WI38 (cell line): ENCODE data around the gene VPS4A.
"Not testable (repeated sequence)": the region's sequence is repeated elsewhere in the genome, so short reads cannot be mapped to it uniquely, and the experiment has no call there.

ENCODE experiments used
- H3K4me3 ChIP-seq: 2 replicates; pipeline ENCODE4 v1.5.1; 2011; ENCODE audit warnings: low read depth, mild to moderate bottlenecking, control low read depth, low read length
- CTCF ChIP-seq: IDR thresholded peaks from 2 replicates; pipeline ENCODE4 v1.5.1; 2012; ENCODE audit warnings: low read depth, mild to moderate bottlenecking, control low read depth, low read length

Gene VPS4A

GRCh38 chr16:69293401-69293800 is 17.7 kb upstream of the VPS4A start:
- H3K4me3 ChIP-seq = no peak overlapping the region
- TF ChIP-seq CTCF = no peak

GRCh38 chr16:69294051-69294450 is 17.1 kb upstream of the VPS4A start:
- TF ChIP-seq CTCF = no peak
- no peak overlapping the region for H3K4me3 ChIP-seq

- not testable (repeated sequence) for H3K4me3 ChIP-seq
Measured at GRCh38 chr16:69296771-69297170, 14.4 kb upstream of the VPS4A start.

- no peak overlapping the region for H3K4me3 ChIP-seq
- TF ChIP-seq CTCF = no peak
Measured at GRCh38 chr16:69298261-69298660, 12.9 kb upstream of the VPS4A start.

- TF ChIP-seq CTCF = no peak
Measured at GRCh38 chr16:69301187-69301586, 10.0 kb upstream of the VPS4A start.

GRCh38 chr16:69301861-69302260 is 9.3 kb upstream of the VPS4A start:
- no peak overlapping the region for H3K4me3 ChIP-seq
- no peak for TF ChIP-seq CTCF

More at GRCh38 chr16:69301187-69301586, 10.0 kb upstream of the VPS4A start:
- no peak overlapping the region for H3K4me3 ChIP-seq

- no peak for TF ChIP-seq CTCF
- no peak overlapping the region for H3K4me3 ChIP-seq
Measured at GRCh38 chr16:69302301-69302700, 8.8 kb upstream of the VPS4A start.

- no peak overlapping the region for H3K4me3 ChIP-seq
- no peak for TF ChIP-seq CTCF
Measured at GRCh38 chr16:69306031-69306430, 5.1 kb upstream of the VPS4A start.
